Ovary (tissue), 10 donors: Measurements from ENCODE around the gene FGFR4. TPM values are rescaled to one million over a fixed set of nuclear protein-coding genes. Genes with fewer than 3 reads are reported as not detected.

Source experiments
- DNase-seq, 5 donors: peaks; one replicate each; pipeline ENCODE4 v3.0.0-alpha.2; 2019 to 2020
- H3K27ac ChIP-seq, 2 donors: fragments of 200-600 bp; one replicate each; pipeline versions ENCODE4 v1.5.1 to v1.8.0; 2019 to 2022
- H3K27me3 ChIP-seq: fragments of 200-600 bp; one replicate; pipeline ENCODE4 v1.8.0; 2022
- H3K36me3 ChIP-seq: fragments of 200-600 bp; sonication (generic); one replicate; pipeline ENCODE4 v1.5.1; 2019
- H3K4me1 ChIP-seq: one replicate; pipeline ENCODE4 v1.8.1; 2013; ENCODE audit warnings: mild to moderate bottlenecking, moderate library complexity; ENCODE audit not compliant: insufficient read depth
- H3K4me3 ChIP-seq: fragments of 200-600 bp; sonication (generic); one replicate; pipeline ENCODE4 v1.5.1; 2017
- H3K9me3 ChIP-seq, 2 donors: fragments of 200-600 bp in 1 of 2; sonication (generic) in 1 of 2; one replicate each; pipeline versions ENCODE4 v1.5.1 to v1.8.1; 2013 to 2019; ENCODE audit warnings: mild to moderate bottlenecking in 1 of 2, moderate library complexity in 1 of 2
- EP300 ChIP-seq: sonication (generic); formaldehyde crosslinking; IDR thresholded peaks from one replicate; pipeline ENCODE4 v1.6.1; 2017; ENCODE audit warnings: antibody characterized with exemption
- POLR2A ChIP-seq: fragments of 450-650 bp; IDR thresholded peaks from one replicate; pipeline ENCODE4 v1.6.1; 2017; ENCODE audit warnings: antibody characterized with exemption, mild to moderate bottlenecking, moderate library complexity
- WGBS, 3 donors: extraction: QIAGEN DNeasy Blood & Tissue Kit in 1 of 3; methylation state at CpG; one replicate each; pipeline versions ENCODE4 v1.1.5 to v1.1.7; 2013 to 2017; 5-methylcytosine and 5-hydroxymethylcytosine counted together
- intact Hi-C, 4 donors: fragments of 100-400 bp; cut with DNase I; formaldehyde crosslinking; loops; one replicate each; pipeline versions ENCODE4 v1.11.0 to v1.15.1; 2022 to 2023
- long read RNA-seq, 3 donors: library from polyadenylated mRNA in 2 of 3; unstranded in 2 of 3; transcript quantifications; one replicate each; pipeline ENCODE4 v2.0.0 and lab custom pipeline, GENCODE V29; 2021 to 2026
- polyA plus RNA-seq, 2 donors: library from polyadenylated mRNA; stranded (reverse); fragments of 200-250 nt in 1 of 2; fragments of 350-450 nt in 1 of 2; fragmentation: Illumina TruSeq in 1 of 2; extraction: RNeasy Lipid Tissue Mini Kit (QIAGEN cat#74804) in 1 of 2; gene quantifications; one replicate each; pipeline ENCODE4 v1.2.3, GENCODE V29; 2013 to 2014
- total RNA-seq, 7 donors: library from RNA; depleted of rRNA in 2 of 7; stranded (reverse); fragments of >200 nt in 2 of 7; fragmentation: NEBNext Ultra II Directional in 3 of 7; extraction: Animal tissue kit (Norgen Biotek cat#: 25700) in 3 of 7; gene quantifications; one replicate each; pipeline versions ENCODE4 v1.1.0 to v1.2.4, GENCODE V29; 2016 to 2023
- TF ChIP-seq, protein P1 (sequence below), 3 donors: fragments of 450-650 bp in 2 of 3; fragments of 200-600 bp in 1 of 3; IDR thresholded peaks; one replicate each; pipeline versions ENCODE4 v1.5.1 to v1.8.0; 2016 to 2022; ENCODE audit warnings: antibody characterized with exemption in 3 of 3, mild to moderate bottlenecking in 1 of 3
- donor health status: DM: no; HTN: no; CAD: no; lungs with moderate emphysema.
- donor health status: DM: no; HTN: no; CAD: no.
- donor health status: Bipolar disorder and iron deficiency.
- donor health status: DM: yes; HTN: yes; CAD: no.
- donor health status: DM: no; HTN: no; CAD: no.
- donor health status: DM: yes; HTN: yes; CAD: no.

The FGFR4 gene
- total RNA-seq (10 to 100 TPM; 15.5 to 90.3 (median 39.9) TPM), polyA plus RNA-seq (10 to 100 TPM in 1 of 2 donors, 1 to 10 TPM in 1; 2.7 to 13.1 TPM)
- long read RNA-seq, donor 1, transcript FGFR4-201 (18 exons, 3,122 nt), result major isoform, 20 of 91 reads
- long read RNA-seq, donor 1, transcript FGFR4-207 (18 exons, 2,638 nt), result minor isoform, 10 of 91 reads
- long read RNA-seq, donor 1, partial matches to known transcripts, result 21 of 91 reads
- long read RNA-seq, donor 1, other reads (novel, unspliced or antisense), result 40 of 91 reads
- long read RNA-seq, donor 2, partial matches to known transcripts, result 0 of 2 reads
- long read RNA-seq, donor 2, other reads (novel, unspliced or antisense), result 0 of 2 reads
- long read RNA-seq, donor 3, transcript FGFR4-207 (18 exons, 2,638 nt), result major isoform, 15 of 59 reads
- long read RNA-seq, donor 3, transcript FGFR4-201 (18 exons, 3,122 nt), result minor isoform, 10 of 59 reads
- long read RNA-seq, donor 3, partial matches to known transcripts, result 17 of 59 reads
- long read RNA-seq, donor 3, other reads (novel, unspliced or antisense), result 16 of 59 reads

DNA sequence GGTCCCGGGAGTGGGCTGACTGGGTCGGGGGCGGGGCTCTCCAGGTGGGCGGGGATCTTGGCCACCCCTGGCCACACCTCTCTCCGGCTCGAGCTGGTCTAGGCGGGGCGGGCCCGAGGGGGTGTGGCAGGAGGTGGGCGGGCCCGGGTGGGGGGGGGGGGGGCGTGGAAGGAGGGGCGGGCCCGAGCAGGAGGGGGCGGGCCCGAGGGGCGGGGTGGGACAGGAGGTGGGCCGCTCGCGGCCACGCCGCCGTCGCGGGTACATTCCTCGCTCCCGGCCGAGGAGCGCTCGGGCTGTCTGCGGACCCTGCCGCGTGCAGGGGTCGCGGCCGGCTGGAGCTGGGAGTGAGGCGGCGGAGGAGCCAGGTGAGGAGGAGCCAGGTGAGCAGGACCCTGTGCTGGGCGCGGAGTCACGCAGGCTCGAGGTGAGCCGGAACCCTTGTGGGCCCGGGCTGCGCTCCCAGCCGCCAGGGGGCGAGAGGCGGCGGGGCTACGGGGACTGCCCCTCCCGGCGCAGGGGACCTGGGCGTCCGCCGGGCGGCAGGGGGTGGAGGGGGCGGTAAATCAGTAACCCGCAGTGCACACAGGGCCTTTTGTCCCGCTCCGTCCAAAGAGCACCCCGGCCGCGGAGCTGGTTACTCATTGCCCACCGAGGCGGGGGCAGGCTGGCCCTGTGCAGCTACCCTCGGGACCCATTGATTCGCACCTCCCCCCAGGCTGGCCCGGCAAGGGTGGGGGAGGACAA, at the start of gene FGFR4:
Gene FGFR4, plus strand, starts transcription at position 262 of the 744 bp plus-strand sequence. CDS start 2,688 bp downstream, outside the sequence.
- H3K4me1 ChIP-seq, result peaks cover 21% of the 10 kb centered on the region
- no peaks in the 10 kb centered on the region for H3K27me3 ChIP-seq
- no peaks in the 10 kb centered on the region for H3K9me3 ChIP-seq
- 1 to 2% (median 2%) methylated on average over 24 to 67 of the region's 68 CpGs for WGBS, 3 donors
- intact Hi-C loops, result no loop called here
- DNase-seq, result peak; percentile 80 to 84 (median 81)
- H3K36me3 ChIP-seq, result no peaks in the 10 kb centered on the region
- H3K27ac ChIP-seq, result peak within 1 kb of the TSS; percentile 47 to 55
- TF ChIP-seq, protein P1, sequence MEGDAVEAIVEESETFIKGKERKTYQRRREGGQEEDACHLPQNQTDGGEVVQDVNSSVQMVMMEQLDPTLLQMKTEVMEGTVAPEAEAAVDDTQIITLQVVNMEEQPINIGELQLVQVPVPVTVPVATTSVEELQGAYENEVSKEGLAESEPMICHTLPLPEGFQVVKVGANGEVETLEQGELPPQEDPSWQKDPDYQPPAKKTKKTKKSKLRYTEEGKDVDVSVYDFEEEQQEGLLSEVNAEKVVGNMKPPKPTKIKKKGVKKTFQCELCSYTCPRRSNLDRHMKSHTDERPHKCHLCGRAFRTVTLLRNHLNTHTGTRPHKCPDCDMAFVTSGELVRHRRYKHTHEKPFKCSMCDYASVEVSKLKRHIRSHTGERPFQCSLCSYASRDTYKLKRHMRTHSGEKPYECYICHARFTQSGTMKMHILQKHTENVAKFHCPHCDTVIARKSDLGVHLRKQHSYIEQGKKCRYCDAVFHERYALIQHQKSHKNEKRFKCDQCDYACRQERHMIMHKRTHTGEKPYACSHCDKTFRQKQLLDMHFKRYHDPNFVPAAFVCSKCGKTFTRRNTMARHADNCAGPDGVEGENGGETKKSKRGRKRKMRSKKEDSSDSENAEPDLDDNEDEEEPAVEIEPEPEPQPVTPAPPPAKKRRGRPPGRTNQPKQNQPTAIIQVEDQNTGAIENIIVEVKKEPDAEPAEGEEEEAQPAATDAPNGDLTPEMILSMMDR (IDR thresholded peaks at IDR 0.05), result peak; percentile 42 to 74 (median 71)
- TF ChIP-seq POLR2A, result no peak
- peak within 1 kb of the TSS; percentile 45 for H3K4me3 ChIP-seq

DNA sequence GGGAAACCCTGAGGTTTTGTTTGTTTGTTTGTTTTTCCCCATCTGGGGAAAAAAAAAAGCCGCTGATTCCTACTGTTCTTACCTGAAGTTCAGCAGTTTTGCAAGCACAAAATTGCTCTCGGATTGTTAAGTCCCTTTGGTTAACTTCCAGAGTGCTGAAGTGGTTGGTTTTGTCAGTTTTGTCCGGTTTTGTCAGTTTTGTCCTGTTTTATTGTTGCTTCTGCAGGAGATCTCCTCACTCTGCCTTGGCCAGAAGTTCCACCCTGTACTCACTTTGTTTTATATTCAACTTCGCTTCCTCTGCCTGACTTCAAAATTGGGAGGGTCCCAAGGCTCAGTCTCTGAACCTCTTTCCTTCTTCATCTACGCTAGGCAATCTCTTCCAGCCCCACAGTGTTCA, 49.8 kb upstream of the FGFR4 start:
- H3K36me3 ChIP-seq, result no peaks in the 10 kb centered on the region
- TF ChIP-seq POLR2A, result no peak
- TF ChIP-seq EP300, result no peak
- TF ChIP-seq, protein P1 (IDR thresholded peaks at IDR 0.05), result no peak
- no peaks in the 10 kb centered on the region for H3K27me3 ChIP-seq
- no peak for DNase-seq
- H3K4me3 ChIP-seq, result no peak overlapping the region
- no peak overlapping the region for H3K27ac ChIP-seq
- no peaks in the 10 kb centered on the region for H3K9me3 ChIP-seq
- 91 to 94% (median 93%) methylated on average over 5 of the region's 5 CpGs for WGBS, 3 donors
- peaks cover 1% of the 10 kb centered on the region for H3K4me1 ChIP-seq
- intact Hi-C loops, result no loop called here

DNA sequence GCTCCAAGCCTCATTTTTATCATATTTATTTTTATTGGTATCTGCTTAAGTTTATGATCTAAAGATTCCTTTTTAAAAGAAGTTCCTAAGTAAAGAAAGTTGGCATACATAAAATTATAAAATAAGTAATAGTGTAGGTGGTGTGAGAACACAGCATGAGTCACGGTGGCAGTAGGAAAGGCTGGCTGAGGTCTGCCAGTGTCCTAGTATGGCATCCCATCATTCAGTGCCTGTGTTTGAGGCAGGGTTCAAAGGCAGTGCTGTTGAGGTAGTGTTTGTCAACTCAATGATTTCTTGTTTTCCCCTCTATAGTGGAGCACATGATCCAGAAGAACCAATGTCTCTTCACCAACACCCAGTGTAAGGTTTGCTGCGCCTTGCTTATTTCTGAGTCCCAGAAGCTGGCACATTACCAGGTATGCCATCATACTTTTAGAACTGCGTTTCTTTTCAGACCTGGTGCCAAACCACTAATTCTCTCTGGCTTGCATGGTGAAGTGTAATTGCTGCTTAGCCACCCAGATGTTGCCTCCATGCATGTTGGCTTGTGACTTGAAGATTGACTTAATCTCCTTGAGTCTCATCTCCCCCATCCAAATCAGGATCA, 45.8 kb upstream of the FGFR4 start:
- Histone ChIP-seq H3K4me1 (peaks cover 1% of the 10 kb centered on the region), H3K27ac (no peak overlapping the region), H3K4me3 (no peak overlapping the region), H3K36me3 (no peaks in the 10 kb centered on the region), H3K9me3 (no peaks in the 10 kb centered on the region), H3K27me3 (no peaks in the 10 kb centered on the region)
- 73 to 90% (median 86%) methylated on average over 3 of the region's 3 CpGs for WGBS, 3 donors
- no peak for DNase-seq
- TF ChIP-seq EP300, result no peak
- TF ChIP-seq POLR2A, result no peak
- TF ChIP-seq, protein P1 (IDR thresholded peaks at IDR 0.05), result no peak
- intact Hi-C loops, result no loop called here

GRCh38 chr5:177041936-177042335, 44.8 kb upstream of the FGFR4 start:
- intact Hi-C loops, result no loop called here
- H3K27ac ChIP-seq, result no peak overlapping the region
- no peaks in the 10 kb centered on the region for H3K9me3 ChIP-seq
- DNase-seq, result no peak
- 95 to 98% (median 97%) methylated on average over 2 of the region's 2 CpGs for WGBS, 3 donors
- no peak overlapping the region for H3K4me3 ChIP-seq
- H3K4me1 ChIP-seq, result no peaks in the 10 kb centered on the region
- no peak for TF ChIP-seq EP300
- TF ChIP-seq POLR2A, result no peak
- TF ChIP-seq, protein P1 (IDR thresholded peaks at IDR 0.05), result no peak
- no peaks in the 10 kb centered on the region for H3K27me3 ChIP-seq
- no peaks in the 10 kb centered on the region for H3K36me3 ChIP-seq
